ENCODE data around the gene XYLT2.
A peak's percentile ranks its signal among the peaks of the same experiment; 100 is the strongest.
"Not testable (repeated sequence)": the region's sequence is repeated elsewhere in the genome, so short reads cannot be mapped to it uniquely, and the experiment has no call there.

Gene XYLT2

DNA sequence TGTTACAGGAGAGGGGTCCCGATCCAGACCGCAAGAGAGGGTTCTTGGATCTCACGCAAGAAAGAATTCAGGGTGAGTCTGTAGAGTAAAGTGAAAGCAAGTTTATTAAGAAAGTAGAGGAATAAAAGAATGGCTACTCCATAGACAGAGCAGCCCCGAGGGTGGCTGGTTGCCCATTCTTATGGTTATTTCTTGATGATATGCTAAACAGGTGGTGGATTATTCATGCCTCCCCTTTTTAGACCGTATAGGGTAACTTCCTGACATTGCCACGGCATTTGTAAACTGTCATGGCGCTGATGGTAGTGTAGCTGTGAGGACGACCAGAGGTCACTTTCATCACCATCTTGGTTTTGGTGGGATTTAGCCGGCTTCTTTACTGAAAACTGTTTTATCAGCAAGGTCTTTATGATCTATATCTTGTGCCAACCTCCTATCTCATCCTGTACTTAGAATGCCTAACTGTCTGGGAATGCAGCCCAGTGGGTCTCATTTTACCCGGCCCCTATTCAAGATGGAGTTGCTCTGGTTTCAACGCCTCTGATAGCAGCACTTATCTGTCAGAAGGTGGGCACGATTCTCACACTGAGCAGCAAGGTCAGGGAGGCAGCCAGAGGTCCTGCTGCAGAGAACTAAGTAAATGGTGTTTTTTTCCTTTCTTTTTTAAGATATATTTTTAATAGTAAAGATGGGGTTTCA lies 26.5 kb upstream of the XYLT2 start:
- DNase-seq (ENCODE audit: low read depth in 2 of 2) = no peak

DNA sequence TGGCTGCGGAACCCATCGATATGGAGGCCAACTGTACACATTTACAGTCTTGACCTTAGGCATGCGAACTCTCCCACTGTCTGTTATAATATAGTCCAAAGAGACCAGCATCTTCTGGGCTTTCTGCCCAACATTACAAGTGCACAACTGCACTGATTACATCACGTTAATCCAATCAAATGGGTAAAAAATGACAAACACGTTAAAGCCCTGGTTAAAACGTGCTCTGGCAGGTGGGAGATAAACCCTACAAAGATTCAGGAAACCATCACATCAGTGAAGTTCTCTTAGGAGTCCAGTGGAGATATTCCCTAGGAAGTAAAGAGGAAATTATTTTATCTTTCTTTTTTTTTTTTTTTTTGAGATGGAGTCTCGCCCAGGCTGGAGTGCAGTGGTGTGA lies 23.7 kb upstream of the XYLT2 start:
- DNase-seq (ENCODE audit: low read depth in 2 of 2) = no peak

DNA sequence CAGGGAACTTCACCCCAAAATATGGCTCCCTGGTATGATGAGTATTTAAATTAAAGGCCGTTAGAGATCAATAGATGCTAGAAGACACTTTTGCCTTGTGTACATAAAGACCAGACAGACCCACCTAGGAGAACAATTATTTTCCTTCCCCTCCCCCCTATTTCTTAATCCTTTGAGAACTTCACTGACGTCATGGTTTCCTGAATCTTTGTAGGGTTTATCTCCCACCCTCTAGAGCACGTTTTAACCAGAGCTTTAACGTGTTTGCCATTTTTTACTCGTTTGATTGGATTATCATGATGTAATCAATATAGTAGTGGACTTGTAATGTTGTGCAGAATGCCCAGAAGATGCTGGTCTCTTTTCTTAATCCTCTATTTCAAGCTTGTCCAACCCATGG lies 22.9 kb upstream of the XYLT2 start:
- DNase-seq (ENCODE audit: low read depth in 2 of 2) = no peak

DNA sequence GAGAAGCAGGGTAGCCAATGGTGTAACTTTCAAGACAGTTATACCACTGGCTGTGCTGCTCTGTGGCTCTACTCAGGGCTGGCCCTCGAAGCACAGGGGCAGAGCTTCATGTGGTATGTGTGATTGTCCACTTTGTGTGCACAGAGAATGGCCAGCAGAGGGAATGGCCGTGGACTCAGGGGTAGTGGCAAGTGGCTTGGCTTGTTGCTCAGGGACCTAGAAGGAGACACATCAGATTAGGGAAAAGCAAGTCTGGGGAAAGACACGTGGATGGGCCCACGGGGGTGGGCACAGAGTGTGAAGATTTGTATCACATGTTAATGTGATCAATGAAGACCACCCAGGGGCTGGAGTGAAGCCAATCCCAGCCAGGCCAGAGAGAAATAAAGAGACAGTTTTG lies 20.0 kb upstream of the XYLT2 start:
- no peak for DNase-seq (ENCODE audit: low read depth in 2 of 2)

DNA sequence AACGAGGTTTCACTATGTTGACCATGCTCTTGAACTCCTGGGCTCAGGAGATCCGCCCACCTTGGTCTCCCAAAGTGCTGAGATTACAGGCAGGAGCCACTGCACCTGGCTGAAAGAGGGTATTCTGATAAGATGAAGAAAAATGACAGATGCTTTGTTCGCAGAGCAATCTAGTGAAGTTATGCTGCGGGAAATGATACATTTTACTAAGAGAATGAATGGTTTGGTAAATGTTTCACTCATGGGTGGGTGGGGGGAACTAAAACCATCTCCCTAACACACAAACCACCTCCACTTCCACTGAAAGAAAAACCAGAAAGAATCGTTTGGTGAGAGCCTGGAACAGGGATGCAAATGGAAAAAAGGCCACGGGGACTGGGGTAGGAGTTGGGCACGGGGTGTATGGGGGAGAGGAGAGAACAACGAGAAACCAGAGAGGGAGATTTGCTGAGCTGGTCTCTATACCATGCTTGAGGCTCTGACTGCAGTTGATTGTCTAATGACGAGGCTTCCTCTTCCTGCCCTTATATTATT lies 19.0 kb upstream of the XYLT2 start:
- DNase-seq (ENCODE audit: low read depth in 2 of 2) = no peak

DNA sequence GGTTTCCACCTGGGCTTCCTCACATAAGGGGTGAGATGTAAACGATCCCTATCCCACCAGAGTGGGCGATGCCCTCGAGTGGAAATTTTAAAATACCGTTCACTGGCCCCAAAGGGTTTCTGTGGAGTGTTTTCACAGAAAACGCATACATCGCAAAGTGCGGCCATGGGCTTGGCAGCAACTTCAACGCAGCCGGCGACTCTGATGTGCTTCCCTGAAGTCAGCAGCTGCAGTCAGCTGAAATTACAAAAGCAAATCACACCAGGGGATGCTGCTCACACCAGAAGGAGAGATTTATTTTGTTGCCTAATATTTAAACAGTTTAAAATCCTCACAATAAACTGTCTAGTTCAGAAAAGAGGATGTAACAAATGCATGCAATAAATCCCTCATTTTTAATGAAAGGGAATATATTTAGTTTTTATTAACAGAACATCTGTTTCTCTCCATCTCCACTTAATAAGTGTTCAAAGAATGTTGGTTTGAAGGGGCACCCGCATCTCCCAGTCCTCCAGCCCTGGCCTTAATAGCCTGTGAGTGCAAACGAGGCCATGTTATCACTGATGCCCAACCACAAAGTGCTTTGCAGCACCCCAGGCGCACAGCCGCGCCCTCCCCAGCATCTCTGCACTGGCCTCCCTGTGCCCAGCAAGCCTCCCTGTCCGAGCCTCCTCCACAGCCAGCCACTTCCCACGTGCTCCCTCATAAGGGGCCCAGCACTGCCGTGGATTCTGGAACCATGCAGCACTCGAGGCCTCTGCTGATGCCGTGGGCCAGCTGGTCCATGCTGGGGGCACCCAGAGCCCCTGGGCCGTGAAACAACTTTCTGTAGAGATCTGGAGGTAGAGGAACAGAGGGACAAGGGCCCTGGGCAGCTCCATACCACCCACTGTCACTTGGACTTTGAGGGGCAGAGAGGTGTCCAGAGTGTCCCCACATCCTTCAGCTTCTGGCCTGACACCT lies 17.3 kb upstream of the XYLT2 start:
- DNase-seq (ENCODE audit: low read depth in 2 of 2) = no peak

DNA sequence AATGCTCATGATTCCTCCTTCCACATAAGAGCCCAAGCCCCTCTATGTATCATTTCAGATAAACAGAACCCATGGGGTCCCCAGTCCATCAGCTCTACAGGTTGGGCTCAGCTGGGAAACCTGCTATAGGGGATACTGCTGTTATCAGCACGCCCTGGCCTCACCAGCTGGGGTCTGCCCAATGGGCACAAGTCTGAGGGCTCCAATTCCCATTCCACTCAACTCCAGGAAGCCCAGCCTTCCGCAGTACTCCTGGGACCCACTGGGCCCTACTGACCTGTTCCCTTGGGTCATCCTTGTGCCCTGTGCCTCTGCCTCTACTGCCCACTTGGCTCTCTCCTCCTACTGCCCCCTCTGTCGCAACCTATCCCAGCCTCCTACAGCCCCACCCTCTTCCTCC lies 16.2 kb upstream of the XYLT2 start:
- no peak for DNase-seq (ENCODE audit: low read depth in 2 of 2)

DNA sequence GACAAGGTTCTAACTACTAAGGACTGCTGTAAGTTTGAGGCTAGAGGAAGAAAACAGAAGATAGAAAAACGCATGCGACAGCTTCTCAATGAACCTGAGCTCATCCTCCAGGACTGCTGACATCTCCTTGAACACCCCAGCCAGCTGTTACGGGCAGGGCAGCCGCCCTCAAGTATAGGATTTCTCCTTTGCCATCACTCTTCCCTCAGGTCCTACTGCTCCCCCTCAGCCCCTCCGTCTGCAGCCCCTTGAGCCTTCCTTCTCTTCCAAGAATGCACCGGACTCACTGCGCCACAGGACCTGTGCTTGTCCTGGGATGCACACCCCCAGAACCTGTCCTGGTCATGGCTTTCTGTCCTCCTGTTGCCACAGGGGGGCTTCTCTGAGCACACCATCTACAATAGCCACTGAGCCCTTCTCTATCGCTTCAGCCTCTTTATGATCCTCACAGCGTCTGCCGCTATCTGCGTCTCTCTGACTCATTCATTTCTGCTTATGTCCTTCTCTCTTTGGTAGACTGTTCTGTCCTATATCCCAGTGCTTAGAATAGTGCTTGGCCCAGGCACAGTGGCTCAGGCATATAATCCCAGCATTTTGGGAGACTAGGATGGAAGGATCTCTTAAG lies 15.7 kb upstream of the XYLT2 start:
- no peak for DNase-seq (ENCODE audit: low read depth in 2 of 2)

DNA sequence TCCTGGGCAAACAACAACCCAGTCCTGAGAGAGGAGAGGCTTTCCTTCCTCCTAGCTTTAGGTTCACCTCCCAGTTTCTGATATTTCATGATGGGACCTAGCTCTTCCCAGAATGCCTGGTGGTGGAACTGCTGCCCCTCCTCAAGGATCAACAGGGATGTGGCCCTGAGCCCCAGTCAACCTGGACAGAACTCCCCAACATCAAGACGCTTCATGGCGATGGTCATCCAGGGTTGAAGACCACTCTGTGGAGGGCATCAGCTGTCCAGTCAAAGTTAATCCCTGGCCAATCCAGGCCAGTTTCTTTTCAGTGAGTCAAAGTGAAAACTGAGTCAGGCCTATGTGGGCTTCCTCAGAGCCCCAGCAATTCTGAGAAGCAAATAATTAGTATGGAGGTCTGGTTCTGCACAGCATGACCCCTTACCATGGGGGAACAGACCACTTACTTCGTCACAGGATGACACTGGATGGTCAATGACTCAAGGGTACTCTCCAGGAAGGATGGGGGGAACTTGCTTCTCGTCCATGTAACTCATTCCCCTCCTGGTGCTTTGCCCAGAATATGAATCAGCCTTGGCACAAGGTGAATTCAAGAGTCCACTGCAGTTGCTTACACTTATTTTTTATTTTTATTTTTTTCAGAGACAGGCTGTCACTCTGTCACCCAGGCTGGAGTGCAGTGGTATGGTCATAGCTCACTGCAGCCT lies 14.7 kb upstream of the XYLT2 start:
- no peak for DNase-seq (ENCODE audit: low read depth in 2 of 2)

DNA sequence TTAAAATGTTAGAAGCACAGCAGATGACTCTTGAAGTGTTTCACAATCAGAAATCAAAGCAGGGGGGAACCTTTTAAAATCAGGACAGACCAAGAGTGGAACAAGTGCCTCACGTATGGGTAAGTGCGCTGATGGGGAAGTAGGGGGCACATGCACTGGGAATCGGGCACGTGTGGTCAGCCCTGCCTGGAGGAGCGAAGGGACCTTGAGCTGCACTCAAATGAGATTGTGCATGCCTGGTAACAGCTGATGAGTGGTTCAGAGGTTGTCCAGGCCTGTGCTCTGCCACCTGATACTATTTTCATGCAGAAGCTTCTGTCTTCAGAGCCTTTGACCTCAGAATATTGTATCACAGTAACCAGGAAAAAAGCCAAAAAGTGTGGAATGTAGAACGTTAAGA lies 13.7 kb upstream of the XYLT2 start:
- DNase-seq (ENCODE audit: low read depth in 2 of 2) = no peak

DNA sequence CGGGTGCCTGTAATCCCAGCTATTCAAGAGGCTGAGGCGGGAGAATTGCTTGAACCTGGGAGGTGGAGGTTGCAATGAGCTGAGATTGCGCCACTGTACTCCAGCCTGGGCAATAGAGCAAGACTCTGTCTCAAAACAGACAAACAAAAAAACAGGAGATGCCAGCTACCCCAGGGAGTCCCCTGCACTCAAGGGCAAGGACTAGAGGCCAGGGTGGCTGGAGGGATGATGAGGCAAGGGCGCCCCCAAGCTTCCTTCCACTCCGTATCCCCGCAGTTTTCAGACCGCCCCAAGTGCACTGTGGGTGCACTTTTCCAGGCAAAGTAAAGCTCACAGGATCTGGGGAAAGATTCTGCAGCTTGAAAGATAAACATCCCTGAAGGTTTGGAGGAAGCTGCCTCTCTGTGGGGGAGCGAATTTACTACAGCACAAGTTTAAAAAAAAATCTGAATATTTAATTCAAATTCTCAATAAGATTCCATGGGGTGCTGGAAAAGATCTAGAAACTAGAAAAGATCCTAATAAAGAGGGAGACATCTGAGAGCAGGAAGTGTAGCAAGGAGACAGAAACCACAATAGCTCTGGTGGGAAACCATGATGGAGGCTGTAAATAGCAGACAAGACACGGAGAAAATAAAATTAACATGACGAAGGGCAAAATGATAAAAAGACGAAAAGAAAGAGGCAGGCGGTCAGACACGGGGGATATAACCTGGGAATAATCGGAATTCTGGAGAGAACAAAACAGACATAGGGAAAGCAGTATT lies 12.5 kb upstream of the XYLT2 start:
- DNase-seq (ENCODE audit: low read depth in 2 of 2) = not testable (repeated sequence)

DNA sequence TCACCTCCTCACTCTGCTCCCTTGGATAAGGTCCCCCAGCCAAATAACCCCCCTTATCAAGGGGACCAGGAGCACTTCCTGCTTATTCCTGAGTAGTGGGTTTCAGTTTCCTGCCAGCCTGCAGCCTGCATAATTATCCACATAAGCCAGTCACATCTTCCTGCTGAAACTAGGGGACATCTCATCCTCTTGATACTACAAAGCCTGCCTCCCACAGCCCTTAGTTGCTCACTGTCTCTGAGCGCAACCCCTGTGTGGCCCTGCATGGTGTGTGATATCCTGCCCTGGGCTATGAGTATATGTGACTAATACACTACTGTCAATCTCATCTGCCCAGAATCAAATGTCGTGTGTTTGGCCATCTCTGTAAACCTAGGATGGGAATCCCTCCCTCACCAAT lies 8.0 kb upstream of the XYLT2 start:
- no peak for DNase-seq (ENCODE audit: low read depth in 2 of 2)

DNA sequence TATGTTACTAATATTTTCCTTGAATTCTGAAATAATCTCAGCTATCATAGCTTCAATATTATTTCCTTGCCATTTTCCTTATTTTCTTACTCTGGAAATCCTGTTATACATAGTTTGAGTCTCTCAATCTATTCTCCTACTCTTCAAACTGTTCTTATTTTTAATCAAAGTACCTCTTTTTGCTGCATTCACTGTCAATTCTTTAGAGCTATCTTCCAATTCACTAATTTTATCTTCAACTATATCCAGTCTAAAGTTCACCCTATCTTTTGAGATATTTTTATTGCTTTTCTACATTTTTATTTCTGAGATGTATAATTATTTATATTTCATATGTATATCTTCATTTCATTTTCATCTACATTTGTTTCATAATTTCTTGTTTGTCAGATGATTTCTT lies 7.3 kb upstream of the XYLT2 start:
- no peak for DNase-seq (ENCODE audit: low read depth in 2 of 2)

DNA sequence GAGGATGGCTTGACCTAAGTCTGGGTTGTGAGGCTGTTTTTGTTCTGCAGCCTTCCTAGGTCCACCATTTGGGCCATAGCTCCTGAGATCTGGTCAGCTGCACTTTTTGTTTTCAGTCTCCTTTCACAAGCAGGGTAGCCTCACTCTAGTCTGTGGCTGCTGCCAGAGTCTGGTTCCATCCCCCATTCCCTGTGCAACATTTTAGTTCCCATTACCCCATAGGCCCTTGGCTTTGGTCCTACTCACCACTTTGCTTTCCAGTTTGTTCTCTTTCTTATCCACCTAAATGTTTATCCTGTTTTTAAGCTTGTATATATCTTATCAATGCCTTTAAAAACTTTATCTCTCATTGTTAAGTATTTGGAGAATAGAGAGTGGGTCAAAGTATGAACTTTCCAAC lies 6.5 kb upstream of the XYLT2 start:
- no peak for DNase-seq (ENCODE audit: low read depth in 2 of 2)

DNA sequence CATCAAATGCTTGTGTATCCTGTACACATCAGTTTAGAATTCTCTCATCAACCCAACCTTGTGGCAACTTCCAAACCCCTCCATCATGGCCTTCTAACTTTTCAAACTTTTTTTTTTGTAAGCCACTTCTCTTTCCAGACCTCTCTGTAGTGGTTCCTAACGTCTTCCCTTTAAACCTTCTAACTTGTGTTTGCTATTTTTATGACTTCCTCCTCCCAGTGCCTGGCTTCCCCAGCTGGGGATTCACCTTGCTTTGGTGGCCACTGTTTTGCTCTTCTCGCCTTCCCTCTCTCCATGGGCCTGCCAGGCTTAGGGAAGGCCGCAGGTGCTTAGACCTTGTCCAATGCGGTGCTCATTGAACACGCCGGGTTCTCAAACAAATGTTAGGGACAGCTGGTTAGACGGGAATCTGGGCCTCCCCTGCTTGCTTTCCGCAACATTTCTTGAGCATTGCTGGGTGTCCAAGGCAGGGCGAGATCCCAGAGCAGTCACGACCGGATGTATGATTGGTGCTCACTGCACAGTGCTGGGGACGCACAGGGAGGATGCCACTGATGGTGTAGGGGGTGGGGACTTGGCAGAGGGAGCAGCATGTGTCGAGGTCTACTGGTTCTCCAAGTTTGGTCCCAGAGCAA lies 1.1 kb upstream of the XYLT2 start:
- DNase-seq (ENCODE audit: low read depth in 2 of 2) = no peak

DNA sequence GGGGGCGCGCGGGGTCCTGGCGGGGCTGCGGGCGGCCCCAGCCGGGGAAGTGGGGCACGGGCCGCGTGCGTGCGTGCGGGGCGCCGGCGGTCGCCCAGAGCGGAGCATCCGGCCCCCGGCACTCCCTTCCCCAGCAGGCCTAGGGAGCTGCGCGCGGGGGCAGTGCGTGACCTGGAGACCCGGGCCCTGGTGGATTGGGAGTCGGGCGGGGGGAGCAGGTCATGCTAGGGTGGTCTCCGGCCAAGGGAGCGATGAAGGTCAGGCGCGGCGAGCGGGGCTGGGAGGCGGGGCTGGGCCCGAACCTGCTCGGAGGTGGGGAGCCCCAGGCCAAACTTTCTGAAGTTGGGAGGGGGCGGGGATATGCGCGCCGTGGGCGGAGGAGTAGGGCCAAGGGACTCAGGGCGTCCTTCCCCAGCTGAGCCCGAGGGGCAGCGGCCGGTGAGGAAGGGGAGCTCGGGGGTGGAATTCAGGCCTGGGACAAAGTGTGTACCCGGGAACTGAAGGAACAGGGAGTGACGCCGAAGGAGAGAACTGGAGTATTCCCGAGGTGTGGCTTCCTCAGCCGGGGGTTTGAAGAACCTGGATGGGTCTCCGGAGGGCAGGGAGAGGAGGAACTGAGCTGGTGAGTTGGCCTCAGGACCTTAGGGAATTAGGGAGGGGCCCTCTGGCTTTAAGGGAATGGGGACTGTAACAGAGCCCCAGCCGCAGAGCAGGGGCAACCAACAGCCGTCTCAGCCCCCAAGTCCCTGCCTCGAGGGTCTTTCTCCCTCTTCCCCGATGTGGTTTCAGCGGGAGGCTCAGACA lies 589 bp downstream of the XYLT2 start:
- DNase-seq (ENCODE audit: low read depth in 2 of 2) = peak; percentile 23 to 52

DNA sequence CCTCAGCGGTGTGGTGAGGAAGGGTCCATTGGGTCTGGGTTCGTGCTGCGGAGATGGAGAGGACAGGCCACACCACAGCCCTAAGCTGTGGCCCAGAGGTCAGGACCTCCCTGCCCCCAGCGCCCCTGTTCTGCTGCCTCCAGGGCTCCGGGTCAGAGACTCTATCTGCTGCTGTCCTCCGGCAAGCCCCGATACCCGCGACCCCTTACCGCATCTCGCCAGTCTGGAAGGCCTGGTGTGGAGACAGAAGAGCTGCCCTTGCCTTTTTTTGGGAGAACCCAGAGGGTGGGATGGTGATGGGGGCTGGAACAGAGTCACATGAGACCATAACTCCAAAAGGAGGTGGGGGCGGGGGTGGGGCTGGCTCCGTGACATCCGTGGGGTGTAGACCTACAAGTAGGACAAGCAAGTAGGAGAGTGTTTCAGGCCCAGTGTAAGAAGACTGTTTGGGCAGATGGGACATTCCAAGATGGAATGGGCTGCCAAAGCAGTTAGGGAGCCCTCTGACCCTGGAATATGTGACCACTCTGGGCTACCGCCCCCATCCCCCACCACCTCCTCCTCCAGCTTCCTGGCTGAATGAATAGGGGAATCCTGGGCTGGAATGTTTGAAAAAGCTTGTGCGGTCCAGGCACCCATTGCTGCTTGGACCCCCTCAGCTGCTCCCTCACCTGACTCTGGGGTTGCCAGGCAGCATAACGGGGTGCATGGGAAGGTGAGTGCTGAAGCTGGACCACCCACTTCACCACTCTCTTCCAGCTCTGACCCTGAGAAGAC lies 1.4 kb downstream of the XYLT2 start:
- no peak for DNase-seq (ENCODE audit: low read depth in 2 of 2)

DNA sequence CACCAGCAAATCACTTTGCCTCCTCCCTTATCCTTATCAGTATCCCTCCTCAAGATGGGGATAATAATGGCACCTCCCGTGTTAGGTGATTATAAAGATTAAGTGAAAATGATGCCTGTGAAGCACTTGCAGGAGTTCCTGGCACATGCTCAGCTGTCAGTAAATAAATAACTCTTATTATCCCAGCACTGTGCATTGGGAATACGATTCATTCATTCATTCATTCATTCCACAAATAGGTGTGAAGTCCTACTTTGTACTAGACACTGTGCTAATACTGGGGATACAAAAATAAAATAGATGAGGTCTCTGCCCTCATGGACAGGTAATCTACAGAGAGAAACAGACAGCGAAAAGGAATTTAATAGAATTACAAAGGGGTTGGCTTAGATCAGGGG lies 2.0 kb downstream of the XYLT2 start:
- no peak for DNase-seq (ENCODE audit: low read depth in 2 of 2)

All from stimulated activated CD4-positive, alpha-beta T cell treated with anti-CD3 and anti-CD28 coated beads, Interleukin-12 subunit alpha, Interleukin-12 subunit beta, amount 100 ng/mL, for 24 hours (primary cell).